H1 (cell line): ENCODE measurements around the gene RARRES1. TPM values are rescaled to one million over a fixed set of nuclear protein-coding genes. Genes with fewer than 3 reads are reported as not detected.
A peak's percentile ranks its signal among the peaks of the same experiment; 100 is the strongest.

Experiments
- CTCF ChIA-PET: fragments of 300-600 bp; sonication (Branson Sonifier 250); formaldehyde crosslinking; loops from one replicate; lab custom pipeline; 2021; ENCODE audit not compliant: partially characterized antibody; lab: Charles Lee
- POLR2A ChIA-PET: fragments of 300-600 bp; sonication (Branson Sonifier 250); formaldehyde crosslinking; loops from one replicate; lab custom pipeline; 2021; ENCODE audit warnings: inconsistent platforms; ENCODE audit not compliant: partially characterized antibody; lab: Charles Lee
- DNase-seq, 2 experiments: peaks; one replicate each; pipeline versions ENCODE4 v3.0.0 to v3.0.0-alpha.2; 2010 to 2022; ENCODE audit warnings: low spot score in 2 of 2, low read depth in 1 of 2, mixed read lengths in 1 of 2
- FAIRE-seq: peaks from 2 replicates; lab custom pipeline; 2011; peaks lifted over from hg19 to GRCh38; lab: Jason Lieb, UNC
- H2AFZ ChIP-seq: 2 replicates; pipeline ENCODE4 v1.8.1; 2012; ENCODE audit warnings: low read length, inconsistent platforms
- H2AK5ac ChIP-seq: 2 replicates; pipeline ENCODE4 v1.6.1; 2013; ENCODE audit warnings: low read depth, low read length
- H2BK120ac ChIP-seq: replicated peaks from 2 replicates; pipeline ENCODE3; 2013; ENCODE audit warnings: low read depth, low read length, inconsistent platforms
- H2BK12ac ChIP-seq: 2 replicates; pipeline ENCODE4 v1.6.1; 2013; ENCODE audit warnings: low read depth, low read length
- H2BK15ac ChIP-seq: 2 replicates; pipeline ENCODE4 v1.6.1; 2013; ENCODE audit warnings: low read length
- H2BK20ac ChIP-seq: 2 replicates; pipeline ENCODE4 v1.6.1; 2013; ENCODE audit warnings: low read length
- H2BK5ac ChIP-seq: 2 replicates; pipeline ENCODE4 v1.6.1; 2013; ENCODE audit warnings: low read depth, low read length
- H3K14ac ChIP-seq: 2 replicates; pipeline ENCODE4 v1.6.1; 2013; ENCODE audit warnings: inconsistent platforms; ENCODE audit not compliant: insufficient read length
- H3K18ac ChIP-seq: 2 replicates; pipeline ENCODE4 v1.6.1; 2013; ENCODE audit warnings: low read length; ENCODE audit errors: extremely low read depth
- H3K23ac ChIP-seq: 2 replicates; pipeline ENCODE4 v1.6.1; 2013; ENCODE audit warnings: inconsistent platforms; ENCODE audit not compliant: insufficient read length
- H3K23me2 ChIP-seq: 2 replicates; pipeline ENCODE4 v1.6.1; 2013; ENCODE audit warnings: low read depth, low read length
- H3K27ac ChIP-seq: 2 replicates; pipeline ENCODE4 v1.6.1; 2011; ENCODE audit warnings: low read depth, low read length, inconsistent platforms
- H3K27me3 ChIP-seq, 4 experiments: replicated peaks in 1 of 4; 1 replicate in 1 of 4; 2 replicates in 3 of 4; pipeline versions ENCODE4 v1.6.1 to v1.8.1; 2011 to 2013; ENCODE audit warnings: low read length in 3 of 4, mild to moderate bottlenecking in 3 of 4, inconsistent platforms in 2 of 4, mixed read lengths in 2 of 4, moderate library complexity in 1 of 4; ENCODE audit not compliant: control insufficient read depth in 3 of 4, insufficient read depth in 3 of 4; ENCODE audit errors: extremely low read depth in 1 of 4
- H3K36me3 ChIP-seq, 4 experiments: 2 replicates each; pipeline versions ENCODE4 v1.6.1 to v1.8.1; 2011 to 2013; ENCODE audit warnings: mild to moderate bottlenecking in 4 of 4, low read length in 3 of 4, moderate library complexity in 2 of 4, control low read depth in 1 of 4, inconsistent platforms in 1 of 4; ENCODE audit not compliant: insufficient read depth in 4 of 4, control insufficient read depth in 2 of 4
- H3K4ac ChIP-seq: replicated peaks from 2 replicates; pipeline ENCODE3; 2013; ENCODE audit warnings: low read length, low read depth, mixed read lengths, inconsistent platforms; ENCODE audit not compliant: insufficient read length
- H3K4me1 ChIP-seq, 4 experiments: replicated peaks in 1 of 4; 1 replicate in 1 of 4; 2 replicates in 3 of 4; pipeline versions ENCODE4 v1.6.1 to v1.8.1; 2011 to 2013; ENCODE audit warnings: low read length in 3 of 4, inconsistent platforms in 2 of 4, mixed read lengths in 1 of 4; ENCODE audit not compliant: insufficient read depth in 4 of 4, control insufficient read depth in 3 of 4
- H3K4me2 ChIP-seq, 2 experiments: 2 replicates each; pipeline versions ENCODE4 v1.6.1 to v1.8.1; 2011 to 2013; ENCODE audit warnings: low read depth in 2 of 2, low read length in 2 of 2, control low read depth in 1 of 2, inconsistent platforms in 1 of 2, mild to moderate bottlenecking in 1 of 2; ENCODE audit not compliant: insufficient read depth in 1 of 2
- H3K4me3 ChIP-seq, 4 experiments: fragments of 200-600, 300-600 bp in 1 of 4; sonication (generic), shearing (Covaris generic), sonication (Bioruptor Twin) in 1 of 4; 2 replicates each; pipeline versions ENCODE4 v1.5.1 to v1.8.1; 2011 to 2016; ENCODE audit warnings: low read length in 4 of 4, low read depth in 3 of 4, control low read depth in 2 of 4, inconsistent platforms in 2 of 4, mild to moderate bottlenecking in 2 of 4, mixed read lengths in 1 of 4, moderate library complexity in 1 of 4; ENCODE audit not compliant: insufficient read depth in 2 of 4; ENCODE audit errors: extremely low read depth in 1 of 4
- H3K56ac ChIP-seq: replicated peaks from 2 replicates; pipeline ENCODE3; 2013; ENCODE audit warnings: low read depth, mild to moderate bottlenecking, mixed read lengths, low read length, inconsistent platforms; ENCODE audit not compliant: insufficient read length
- H3K79me1 ChIP-seq: 2 replicates; pipeline ENCODE4 v1.6.1; 2013; ENCODE audit warnings: low read depth, low read length, control low read depth
- H3K79me2 ChIP-seq, 2 experiments: 2 replicates each; pipeline versions ENCODE4 v1.6.1 to v1.8.1; 2012 to 2013; ENCODE audit warnings: low read length in 2 of 2, mild to moderate bottlenecking in 2 of 2, inconsistent platforms in 1 of 2; ENCODE audit not compliant: insufficient read depth in 2 of 2, control insufficient read depth in 1 of 2
- H3K9ac ChIP-seq, 4 experiments: replicated peaks in 1 of 4; 1 replicate in 1 of 4; 2 replicates in 3 of 4; pipeline versions ENCODE4 v1.6.1 to v1.8.1; 2011 to 2013; ENCODE audit warnings: low read depth in 3 of 4, low read length in 3 of 4, control low read depth in 2 of 4, mild to moderate bottlenecking in 2 of 4, moderate library complexity in 2 of 4, inconsistent platforms in 1 of 4; ENCODE audit errors: extremely low read depth in 1 of 4
- H3K9me3 ChIP-seq, 2 experiments: 2 replicates each; pipeline versions ENCODE4 v1.6.1 to v1.8.1; 2012 to 2013; ENCODE audit warnings: mild to moderate bottlenecking in 2 of 2, moderate library complexity in 2 of 2, control low read depth in 1 of 2, inconsistent platforms in 1 of 2, low read depth in 1 of 2, low read length in 1 of 2, mixed read lengths in 1 of 2; ENCODE audit not compliant: insufficient read depth in 2 of 2
- H4K20me1 ChIP-seq, 2 experiments: replicated peaks in 1 of 2; 2 replicates each; pipeline versions ENCODE3 to v1.8.1; 2011 to 2013; ENCODE audit warnings: inconsistent platforms in 2 of 2, low read length in 2 of 2, mild to moderate bottlenecking in 1 of 2; ENCODE audit not compliant: insufficient read depth in 2 of 2, control insufficient read depth in 1 of 2
- H4K5ac ChIP-seq: 2 replicates; pipeline ENCODE4 v1.6.1; 2013; ENCODE audit warnings: low read length, low read depth, mixed read lengths, inconsistent platforms; ENCODE audit not compliant: insufficient read length
- H4K8ac ChIP-seq: 2 replicates; pipeline ENCODE4 v1.8.0; 2013; ENCODE audit warnings: mild to moderate bottlenecking, moderate library complexity, low read length, inconsistent platforms; ENCODE audit not compliant: insufficient read depth; ENCODE audit errors: extremely low read depth
- H4K91ac ChIP-seq: replicated peaks from 2 replicates; pipeline ENCODE3; 2013; ENCODE audit warnings: low read length, mixed read lengths, inconsistent platforms; ENCODE audit not compliant: insufficient read length
- CTCF ChIP-seq, 3 experiments: IDR thresholded peaks; 1 replicate in 2 of 3; 2 replicates in 1 of 3; pipeline versions ENCODE4 v1.5.1 to v1.6.1; 2011; ENCODE audit warnings: low read length in 3 of 3, mild to moderate bottlenecking in 3 of 3, inconsistent platforms in 2 of 3, low read depth in 1 of 3, moderate library complexity in 1 of 3; ENCODE audit not compliant: insufficient read depth in 1 of 3; ENCODE audit errors: control extremely low read depth in 1 of 3
- E2F6 ChIP-seq: IDR thresholded peaks from 2 replicates; pipeline ENCODE4 v1.6.1; 2012; ENCODE audit warnings: inconsistent platforms
- MAX ChIP-seq: IDR thresholded peaks from 2 replicates; pipeline ENCODE4 v1.6.1; 2012; ENCODE audit warnings: inconsistent platforms
- PHF8 ChIP-seq: fragments of 200-600 bp; sonication (generic); conservative IDR thresholded peaks from 2 replicates; pipeline ENCODE4 v1.7.1; 2012; ENCODE audit warnings: low read depth, mild to moderate bottlenecking, inconsistent platforms, low read length, moderate library complexity
- RAD21 ChIP-seq, 2 experiments: IDR thresholded peaks in 1 of 2; conservative IDR thresholded peaks in 1 of 2; 2 replicates each; pipeline ENCODE4 v1.6.1; 2011; ENCODE audit warnings: low read depth in 2 of 2, low read length in 2 of 2, improper control_type of control experiment in 1 of 2, inconsistent platforms in 1 of 2, mild to moderate bottlenecking in 1 of 2, moderate library complexity in 1 of 2
- SAP30 ChIP-seq: fragments of 300-600 bp; sonication (generic); IDR thresholded peaks from 2 replicates; pipeline ENCODE4 v1.7.1; 2012; ENCODE audit warnings: low read length, moderate library complexity, mild to moderate bottlenecking, inconsistent platforms; ENCODE audit not compliant: insufficient read depth, insufficient replicate concordance
- TCF12 ChIP-seq: IDR thresholded peaks from 2 replicates; pipeline ENCODE4 v1.6.1; 2011; ENCODE audit warnings: low read depth, mild to moderate bottlenecking, low read length
- WGBS, 2 experiments: shearing (Covaris generic) in 1 of 2; methylation state at CpG; one replicate each; pipeline versions ENCODE4 v1.1.6 to v1.1.7; 2013 to 2015; ENCODE audit warnings: low lambda C conversion rate in 2 of 2, mixed read lengths in 2 of 2, inconsistent platforms in 1 of 2, low coverage in 1 of 2, missing lambda C conversion rate in 1 of 2; ENCODE audit not compliant: insufficient replicate concordance in 2 of 2, insufficient coverage in 1 of 2, insufficient read length in 1 of 2; ENCODE audit errors: extremely low coverage in 1 of 2, missing lambda C conversion rate in 1 of 2; 5-methylcytosine and 5-hydroxymethylcytosine counted together
- polyA plus RNA-seq, 7 experiments: library from polyadenylated mRNA; depleted of rRNA in 3 of 7; stranded (reverse) in 5 of 7; unstranded in 2 of 7; fragments of >200 nt in 5 of 7; fragments of 200-250 nt in 2 of 7; gene quantifications; 1 replicate in 5 of 7; 2 replicates in 1 of 7; 4 replicates in 1 of 7; pipeline versions ENCODE4 v1.2.1 to v1.2.3, GENCODE V29; 2011 to 2013; ENCODE audit warnings: missing spikeins in 2 of 7, mixed read lengths in 2 of 7
- total RNA-seq: library from RNA; stranded (reverse); fragmentation: NEBNext Ultra II Directional; extraction: Animal tissue kit (Norgen Biotek cat#: 25700); gene quantifications from 2 replicates; pipeline ENCODE4 v1.2.1, GENCODE V29; 2021

RARRES1 gene
- total and polyA plus RNA-seq, 2 of the 8 experiments (the other 6 are each of a cell fraction or from before 2014, with no cell fraction given), result 0.26 to 0.71 TPM

- DNase-seq, result peak in 1 of 2 experiments; percentile 64
- no peaks in the 10 kb centered on the region for H3K27me3 ChIP-seq
- peak; percentile 91 for FAIRE-seq
- H2BK15ac ChIP-seq, result no peak overlapping the region
- no peak overlapping the region for H3K18ac ChIP-seq
- H2BK12ac ChIP-seq, result no peak overlapping the region
- no peaks in the 10 kb centered on the region for H3K9me3 ChIP-seq
- peaks cover 11 to 47% (median 21%) of the 10 kb centered on the region in 4 experiments; a peak in 7 of 8 replicates for H3K36me3 ChIP-seq
- H2BK120ac ChIP-seq, result no peak overlapping the region
- no peak overlapping the region for H3K56ac ChIP-seq
- no peak overlapping the region for H2BK5ac ChIP-seq
- H3K23me2 ChIP-seq, result no peaks in the 10 kb centered on the region
- H2AFZ ChIP-seq, result no peak overlapping the region
- ChIA-PET CTCF (interaction anchor here (0.5 to 3.9 kb wide), 43 partner anchors 8 to 742 kb away, joined by 3 to 48 read pairs (median 4); partner anchors contain the start of genes GFM1, LXN and MLF1), POLR2A (interaction anchor here (2.7 kb wide), 1 partner anchor 15 kb away, joined by 15 read pairs; the partner anchor contains the start of gene GFM1)
- H4K20me1 ChIP-seq, result no peaks in the 10 kb centered on the region
- H3K9ac ChIP-seq, result no peak overlapping the region
- H3K27ac ChIP-seq, result no peak overlapping the region
- H4K5ac ChIP-seq, result no peak overlapping the region
- no peaks in the 10 kb centered on the region for H3K79me2 ChIP-seq
- no peaks in the 10 kb centered on the region for H3K79me1 ChIP-seq
- H3K23ac ChIP-seq, result no peak overlapping the region
- no peaks in the 10 kb centered on the region for H3K4me1 ChIP-seq
- no peak overlapping the region for H3K14ac ChIP-seq
- WGBS, 2 experiments, result 78% methylated on average over 7 of the region's 7 CpGs; no CpG with 5 or more reads in 1 of the 2 experiments
- no peak overlapping the region for H2AK5ac ChIP-seq
- no peak overlapping the region for H3K4ac ChIP-seq
- no peak overlapping the region for H2BK20ac ChIP-seq
- no peak overlapping the region for H3K4me2 ChIP-seq
- no peak overlapping the region for H3K4me3 ChIP-seq
- H4K91ac ChIP-seq, result no peak overlapping the region
- no peak overlapping the region for H4K8ac ChIP-seq
- TF ChIP-seq SAP30 (no peak), MAX (no peak), TCF12 (no peak), PHF8 (no peak), RAD21 (IDR thresholded peaks at IDR 0.05 in 1 of 2, conservative IDR thresholded peaks at IDR 0.05 in 1 of 2; ENCODE audit: low read depth in 2 of 2, low read length in 2 of 2) (peak; percentile 16 to 49; a peak in 3 of 4 replicates), CTCF (IDR thresholded peaks at IDR 0.05; ENCODE audit: control extremely low read depth in 1 of 3, insufficient read depth in 1 of 3, low read depth in 1 of 3, low read length in 3 of 3) (peak; percentile 33 to 62 (median 46)), E2F6 (no peak)
Measured at GRCh38 chr3:158659454-158660237, 72.6 kb downstream of the RARRES1 start.
